Panc1 (cell line): ENCODE data around the gene IFNLR1.

Experiments used
- POLR2AphosphoS5 ChIP-seq: IDR thresholded peaks from 2 replicates; pipeline ENCODE4 v1.6.1; 2012; ENCODE audit warnings: mild to moderate bottlenecking, low read depth, low read length, moderate library complexity
- TCF7L2 ChIP-seq: IDR thresholded peaks from 2 replicates; pipeline ENCODE4 v1.6.1; 2011; ENCODE audit warnings: mild to moderate bottlenecking, low read depth, low read length, inconsistent platforms
- TF ChIP-seq, protein P1 (sequence below): fragments of 450-650 bp; IDR thresholded peaks from 2 replicates; pipeline ENCODE4 v1.5.1; 2017; ENCODE audit warnings: mild to moderate bottlenecking

- TF ChIP-seq, protein P1, sequence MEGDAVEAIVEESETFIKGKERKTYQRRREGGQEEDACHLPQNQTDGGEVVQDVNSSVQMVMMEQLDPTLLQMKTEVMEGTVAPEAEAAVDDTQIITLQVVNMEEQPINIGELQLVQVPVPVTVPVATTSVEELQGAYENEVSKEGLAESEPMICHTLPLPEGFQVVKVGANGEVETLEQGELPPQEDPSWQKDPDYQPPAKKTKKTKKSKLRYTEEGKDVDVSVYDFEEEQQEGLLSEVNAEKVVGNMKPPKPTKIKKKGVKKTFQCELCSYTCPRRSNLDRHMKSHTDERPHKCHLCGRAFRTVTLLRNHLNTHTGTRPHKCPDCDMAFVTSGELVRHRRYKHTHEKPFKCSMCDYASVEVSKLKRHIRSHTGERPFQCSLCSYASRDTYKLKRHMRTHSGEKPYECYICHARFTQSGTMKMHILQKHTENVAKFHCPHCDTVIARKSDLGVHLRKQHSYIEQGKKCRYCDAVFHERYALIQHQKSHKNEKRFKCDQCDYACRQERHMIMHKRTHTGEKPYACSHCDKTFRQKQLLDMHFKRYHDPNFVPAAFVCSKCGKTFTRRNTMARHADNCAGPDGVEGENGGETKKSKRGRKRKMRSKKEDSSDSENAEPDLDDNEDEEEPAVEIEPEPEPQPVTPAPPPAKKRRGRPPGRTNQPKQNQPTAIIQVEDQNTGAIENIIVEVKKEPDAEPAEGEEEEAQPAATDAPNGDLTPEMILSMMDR = no peak
- TF ChIP-seq TCF7L2 (no peak), POLR2AphosphoS5 (no peak)
Observed at GRCh38 chr1:24195874-24196273, 8.8 kb upstream of the IFNLR1 start.
